CD14-positive monocyte (primary cell): ENCODE data around the gene ROBO1. TPM values are rescaled to one million over a fixed set of nuclear protein-coding genes. Genes with fewer than 3 reads are reported as not detected.

ENCODE experiments used
- DNase-seq, 3 donors: peaks; one replicate each; pipeline ENCODE4 v3.0.0-alpha.2; 2011 to 2022
- H2AFZ ChIP-seq: 2 replicates; pipeline ENCODE4 v1.6.0; 2012; ENCODE audit warnings: mild to moderate bottlenecking, low read depth, low read length, inconsistent platforms; ENCODE audit not compliant: insufficient read depth, poor library complexity, severe bottlenecking
- H3K27ac ChIP-seq, 2 donors: 1 replicate in 1 of 2; 2 replicates in 1 of 2; pipeline ENCODE4 v1.5.1; 2012 to 2013; ENCODE audit warnings: low read length in 2 of 2, control low read depth in 1 of 2, inconsistent platforms in 1 of 2, low read depth in 1 of 2, mild to moderate bottlenecking in 1 of 2
- H3K27me3 ChIP-seq, 2 donors: one replicate each; pipeline versions ENCODE4 v1.6.0 to v1.6.1; 2011 to 2013; ENCODE audit warnings: low read length in 2 of 2; ENCODE audit not compliant: control insufficient read depth in 2 of 2, insufficient read depth in 2 of 2
- H3K36me3 ChIP-seq, 2 donors: replicated peaks in 1 of 2; 1 replicate in 1 of 2; 2 replicates in 1 of 2; pipeline versions ENCODE4 v1.5.1 to v1.6.1; 2012 to 2013; ENCODE audit warnings: low read length in 2 of 2, control low read depth in 1 of 2, inconsistent platforms in 1 of 2, mild to moderate bottlenecking in 1 of 2; ENCODE audit not compliant: insufficient read depth in 2 of 2, control insufficient read depth in 1 of 2
- H3K4me1 ChIP-seq, 2 donors: 1 replicate in 1 of 2; 2 replicates in 1 of 2; pipeline versions ENCODE4 v1.5.1 to v1.6.1; 2012 to 2013; ENCODE audit warnings: low read length in 2 of 2, control low read depth in 1 of 2, inconsistent platforms in 1 of 2, mild to moderate bottlenecking in 1 of 2, moderate library complexity in 1 of 2; ENCODE audit not compliant: insufficient read depth in 2 of 2, control insufficient read depth in 1 of 2
- H3K4me2 ChIP-seq: replicated peaks from 2 replicates; pipeline ENCODE3; 2012; ENCODE audit warnings: low read length, moderate library complexity, mild to moderate bottlenecking; ENCODE audit not compliant: poor library complexity, severe bottlenecking; ENCODE audit errors: extremely low read depth
- H3K4me3 ChIP-seq, 3 experiments: fragments of 200-600 bp in 1 of 3; sonication (generic) in 1 of 3; replicated peaks in 1 of 3; 1 replicate in 2 of 3; 2 replicates in 1 of 3; pipeline ENCODE4 v1.5.1; 2011 to 2013; ENCODE audit warnings: low read length in 3 of 3, mild to moderate bottlenecking in 3 of 3, control low read depth in 2 of 3, low read depth in 2 of 3, inconsistent platforms in 1 of 3, moderate library complexity in 1 of 3
- H3K79me2 ChIP-seq: 2 replicates; pipeline ENCODE4 v1.6.0; 2012; ENCODE audit warnings: mild to moderate bottlenecking, control low read depth, inconsistent platforms, low read length, moderate library complexity; ENCODE audit not compliant: insufficient read depth
- H3K9ac ChIP-seq: 2 replicates; pipeline ENCODE4 v1.6.0; 2017; ENCODE audit warnings: low read length, mild to moderate bottlenecking; ENCODE audit not compliant: insufficient read depth, poor library complexity, severe bottlenecking
- H3K9me3 ChIP-seq, 2 donors: replicated peaks in 1 of 2; 1 replicate in 1 of 2; 2 replicates in 1 of 2; pipeline versions ENCODE4 v1.5.1 to v1.6.1; 2012 to 2013; ENCODE audit warnings: low read length in 2 of 2, control low read depth in 1 of 2; ENCODE audit not compliant: control insufficient read depth in 1 of 2, insufficient read depth in 1 of 2
- H4K20me1 ChIP-seq: 2 replicates; pipeline ENCODE4 v1.6.0; 2012; ENCODE audit warnings: mild to moderate bottlenecking, low read length, control low read depth, moderate library complexity; ENCODE audit not compliant: insufficient read depth
- H3K27ac Mint-ChIP-seq, 7 donors: one replicate each; pipeline ENCODE4 v1.8.0; 2020; ENCODE audit warnings: mild to moderate bottlenecking in 7 of 7, mixed read lengths in 7 of 7, moderate library complexity in 6 of 7, inconsistent platforms in 2 of 7
- H3K27me3 Mint-ChIP-seq, 3 donors: one replicate each; pipeline ENCODE4 v1.8.0; 2021 to 2022; ENCODE audit warnings: low read depth in 3 of 3, mild to moderate bottlenecking in 3 of 3, mixed read lengths in 3 of 3, moderate library complexity in 3 of 3, inconsistent platforms in 1 of 3
- H3K36me3 Mint-ChIP-seq, 2 donors: one replicate each; pipeline ENCODE4 v1.8.0; 2020; ENCODE audit warnings: mixed read lengths in 2 of 2, inconsistent platforms in 1 of 2, mild to moderate bottlenecking in 1 of 2
- H3K4me1 Mint-ChIP-seq: one replicate; pipeline ENCODE4 v1.8.0; 2020; ENCODE audit warnings: mild to moderate bottlenecking, mixed read lengths
- H3K4me3 Mint-ChIP-seq, 2 donors: one replicate each; pipeline ENCODE4 v1.8.0; 2020; ENCODE audit warnings: mild to moderate bottlenecking in 2 of 2, mixed read lengths in 2 of 2, moderate library complexity in 1 of 2
- H3K9me3 Mint-ChIP-seq, 7 donors: one replicate each; pipeline ENCODE4 v1.8.0; 2020 to 2022; ENCODE audit warnings: mixed read lengths in 7 of 7, mild to moderate bottlenecking in 6 of 7, moderate library complexity in 6 of 7, inconsistent platforms in 2 of 7
- CTCF ChIP-seq: fragments of 200-600 bp; IDR thresholded peaks from one replicate; pipeline ENCODE4 v1.8.0; 2022; ENCODE audit warnings: antibody characterized with exemption, mild to moderate bottlenecking
- WGBS: methylation state at CpG from one replicate; pipeline ENCODE4 v1.1.5; 2013; ENCODE audit warnings: missing lambda C conversion rate; ENCODE audit not compliant: insufficient coverage; 5-methylcytosine and 5-hydroxymethylcytosine counted together
- intact Hi-C, 2 donors: fragments of 100-400 bp; cut with micrococcal nuclease; formaldehyde crosslinking; loops; one replicate each; pipeline versions ENCODE4 v1.15.0 to v1.15.1; 2023
- polyA plus RNA-seq, 3 donors: library from polyadenylated mRNA; depleted of rRNA in 1 of 3; unstranded in 2 of 3; stranded (reverse) in 1 of 3; fragments of 300-500 nt in 2 of 3; fragments of >200 nt in 1 of 3; fragmentation: Illumina TruSeq in 2 of 3; gene quantifications; 1 replicate in 2 of 3; 2 replicates in 1 of 3; pipeline ENCODE4 v1.2.3, GENCODE V29; 2012 to 2021

Gene ROBO1
- polyA plus RNA-seq, 3 donors, result 0.09 to 0.10 TPM; not detected in 1

- no peak overlapping the region for H2AFZ ChIP-seq
- H3K9me3 ChIP-seq, result peaks cover 5 to 8% of the 10 kb centered on the region in 2 donors
- DNase-seq, result no peak
- H3K9me3 Mint-ChIP-seq, result peaks cover 0 to 8% (median 0%) of the 10 kb centered on the region in 7 donors
- H3K4me2 ChIP-seq, result no peak overlapping the region
- intact Hi-C loops, result no loop called here
- H3K4me1 ChIP-seq, result no peaks in the 10 kb centered on the region
- H3K4me3 Mint-ChIP-seq, result no peak overlapping the region
- no peak overlapping the region for H3K27ac ChIP-seq
- H3K27ac Mint-ChIP-seq, result no peak overlapping the region
- no peaks in the 10 kb centered on the region for H4K20me1 ChIP-seq
- H3K4me3 ChIP-seq, result no peak overlapping the region
- H3K27me3 Mint-ChIP-seq, result no peaks in the 10 kb centered on the region
- H3K9ac ChIP-seq, result no peak overlapping the region
- no peaks in the 10 kb centered on the region for H3K36me3 ChIP-seq
- WGBS, result no CpG with 5 or more reads among the region's 1 CpG
- no peak for TF ChIP-seq CTCF
- no peaks in the 10 kb centered on the region for H3K79me2 ChIP-seq
- H3K36me3 Mint-ChIP-seq, result no peaks in the 10 kb centered on the region
- H3K27me3 ChIP-seq, result no peaks in the 10 kb centered on the region
- H3K4me1 Mint-ChIP-seq, result no peaks in the 10 kb centered on the region
Observed at GRCh38 chr3:78820542-78820941, 947.3 kb downstream of the ROBO1 start.

GRCh38 chr3:78818161-78818985 lies 949.4 kb downstream of the ROBO1 start:
- H3K36me3 Mint-ChIP-seq, result no peaks in the 10 kb centered on the region
- no peak for TF ChIP-seq CTCF

More at GRCh38 chr3:78818161-78818985, 949.4 kb downstream of the ROBO1 start:
- H3K27ac Mint-ChIP-seq, result no peak overlapping the region
- Histone ChIP-seq H4K20me1 (no peaks in the 10 kb centered on the region), H3K36me3 (no peaks in the 10 kb centered on the region), H3K4me1 (no peaks in the 10 kb centered on the region), H3K4me2 (no peak overlapping the region), H2AFZ (no peak overlapping the region), H3K4me3 (no peak overlapping the region), H3K79me2 (no peaks in the 10 kb centered on the region), H3K9ac (no peak overlapping the region), H3K27me3 (no peaks in the 10 kb centered on the region), H3K27ac (no peak overlapping the region), H3K9me3 (peaks cover 5 to 8% of the 10 kb centered on the region in 2 donors)
- peak in 1 of 3 donors; percentile 1 for DNase-seq
- H3K4me1 Mint-ChIP-seq, result no peaks in the 10 kb centered on the region
- intact Hi-C loops, result no loop called here
- no peaks in the 10 kb centered on the region for H3K27me3 Mint-ChIP-seq
- WGBS, result 98% methylated on average over 16 of the region's 19 CpGs
- H3K9me3 Mint-ChIP-seq, result peaks cover 0 to 8% (median 0%) of the 10 kb centered on the region in 7 donors
- no peak overlapping the region for H3K4me3 Mint-ChIP-seq
